ENCODE measurements around the gene ANKS1B. TPM values are rescaled to one million over a fixed set of nuclear protein-coding genes. Genes with fewer than 3 reads are reported as not detected.

Gene ANKS1B
- total RNA-seq, 1 experiment from 2014 or later = 0.54 TPM

- ATAC-seq (peak; percentile 76), DNase-seq (ENCODE audit: low read depth, low spot score) (peak; percentile 22)
- intact Hi-C loops (cut with micrococcal nuclease) = loop anchor here (2.0 kb wide), 1 partner anchor 241 kb away; no protein-coding TSS in a partner anchor
- Histone ChIP-seq H3K9ac (ENCODE audit: low read length) (no peak overlapping the region), H3K79me2 (ENCODE audit: insufficient read depth, low read length) (no peaks in the 10 kb centered on the region), H4K20me1 (ENCODE audit: insufficient read depth) (no peaks in the 10 kb centered on the region), H3K36me3 (ENCODE audit: control insufficient read depth in 1 of 2, insufficient read depth in 2 of 2, low read length in 2 of 2) (no peaks in the 10 kb centered on the region), H3K27ac (ENCODE audit: low read depth, low read length) (no peak overlapping the region), H3K27me3 (ENCODE audit: insufficient read depth, low read length) (peaks cover 41% of the 10 kb centered on the region), H3K9me2 (ENCODE audit: insufficient read depth) (no peaks in the 10 kb centered on the region), H2AFZ (ENCODE audit: low read depth, low read length, poor library complexity, severe bottlenecking) (no peak overlapping the region), H3K4me2 (ENCODE audit: low read length) (no peak overlapping the region), H3K9me3 (ENCODE audit: control insufficient read depth in 1 of 2, insufficient read depth in 1 of 2, low read depth in 1 of 2, low read length in 2 of 2) (no peaks in the 10 kb centered on the region), H3K4me3 (replicated peaks in 1 of 2; ENCODE audit: low read depth in 1 of 2, low read length in 2 of 2) (no peak overlapping the region), H3K4me1 (ENCODE audit: control insufficient read depth in 1 of 2, insufficient read depth in 2 of 2, low read length in 2 of 2) (no peaks in the 10 kb centered on the region)
- ChIA-PET RAD21 (ENCODE audit: low non-redundant PET in 1 of 2, low total read pairs in 2 of 2, uncharacterized antibody in 2 of 2, unreplicated experiment in 2 of 2) (no interaction called here), CTCF (interaction anchor here (0.8 to 1.5 kb wide), 3 partner anchors 15 to 59 kb away, joined by 3 to 4 read pairs (median 4); no protein-coding TSS in a partner anchor), POLR2A (no interaction called here)
- BruUV-seq (replicated peaks) = no TSS peak
- no peak for TF ChIP-seq ZNF274 (IDR thresholded peaks at IDR 0.05; ENCODE audit: low read depth, low read length)
- TF ChIP-seq, protein P1, sequence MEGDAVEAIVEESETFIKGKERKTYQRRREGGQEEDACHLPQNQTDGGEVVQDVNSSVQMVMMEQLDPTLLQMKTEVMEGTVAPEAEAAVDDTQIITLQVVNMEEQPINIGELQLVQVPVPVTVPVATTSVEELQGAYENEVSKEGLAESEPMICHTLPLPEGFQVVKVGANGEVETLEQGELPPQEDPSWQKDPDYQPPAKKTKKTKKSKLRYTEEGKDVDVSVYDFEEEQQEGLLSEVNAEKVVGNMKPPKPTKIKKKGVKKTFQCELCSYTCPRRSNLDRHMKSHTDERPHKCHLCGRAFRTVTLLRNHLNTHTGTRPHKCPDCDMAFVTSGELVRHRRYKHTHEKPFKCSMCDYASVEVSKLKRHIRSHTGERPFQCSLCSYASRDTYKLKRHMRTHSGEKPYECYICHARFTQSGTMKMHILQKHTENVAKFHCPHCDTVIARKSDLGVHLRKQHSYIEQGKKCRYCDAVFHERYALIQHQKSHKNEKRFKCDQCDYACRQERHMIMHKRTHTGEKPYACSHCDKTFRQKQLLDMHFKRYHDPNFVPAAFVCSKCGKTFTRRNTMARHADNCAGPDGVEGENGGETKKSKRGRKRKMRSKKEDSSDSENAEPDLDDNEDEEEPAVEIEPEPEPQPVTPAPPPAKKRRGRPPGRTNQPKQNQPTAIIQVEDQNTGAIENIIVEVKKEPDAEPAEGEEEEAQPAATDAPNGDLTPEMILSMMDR (IDR thresholded peaks at IDR 0.05 in 2 of 3, conservative IDR thresholded peaks at IDR 0.05 in 1 of 3; ENCODE audit: borderline replicate concordance in 1 of 3, insufficient read depth in 1 of 3, low read depth in 2 of 3, low read length in 2 of 3) = peak; percentile 48 to 67 (median 58); a peak in 5 of 6 replicates
- peak; percentile 58 for TF ChIP-seq RAD21 (IDR thresholded peaks at IDR 0.05; ENCODE audit: low read depth)
These were observed 1045.4 kb downstream of the ANKS1B start for GRCh38 chr12:98939350-98939749.

- RAD21 ChIA-PET (ENCODE audit: low non-redundant PET in 1 of 2, low total read pairs in 2 of 2, uncharacterized antibody in 2 of 2, unreplicated experiment in 2 of 2) = no interaction called here
- POLR2A ChIA-PET = no interaction called here
- no peaks in the 10 kb centered on the region for H3K79me2 ChIP-seq (ENCODE audit: insufficient read depth, low read length)
- no peaks in the 10 kb centered on the region for H3K9me2 ChIP-seq (ENCODE audit: insufficient read depth)
- H3K9me3 ChIP-seq (ENCODE audit: control insufficient read depth in 1 of 2, insufficient read depth in 1 of 2, low read depth in 1 of 2, low read length in 2 of 2) = no peaks in the 10 kb centered on the region
- intact Hi-C loops (cut with micrococcal nuclease) = no loop called here
- DNase-seq (ENCODE audit: low read depth, low spot score) (no peak), ATAC-seq (no peak)
- H4K20me1 ChIP-seq (ENCODE audit: insufficient read depth) = no peaks in the 10 kb centered on the region
- H3K27ac ChIP-seq (ENCODE audit: low read depth, low read length) = no peak overlapping the region
- no peak overlapping the region for H2AFZ ChIP-seq (ENCODE audit: low read depth, low read length, poor library complexity, severe bottlenecking)
- H3K9ac ChIP-seq (ENCODE audit: low read length) = no peak overlapping the region
- no peak overlapping the region for H3K4me2 ChIP-seq (ENCODE audit: low read length)
- H3K36me3 ChIP-seq (ENCODE audit: control insufficient read depth in 1 of 2, insufficient read depth in 2 of 2, low read length in 2 of 2) = no peaks in the 10 kb centered on the region
- TF ChIP-seq, protein P1 (IDR thresholded peaks at IDR 0.05 in 2 of 3, conservative IDR thresholded peaks at IDR 0.05 in 1 of 3; ENCODE audit: borderline replicate concordance in 1 of 3, insufficient read depth in 1 of 3, low read depth in 2 of 3, low read length in 2 of 3) = no peak
- TF ChIP-seq CEBPB (IDR thresholded peaks at IDR 0.05; ENCODE audit: low read depth) = peak; percentile 49
- no peaks in the 10 kb centered on the region for H3K4me1 ChIP-seq (ENCODE audit: control insufficient read depth in 1 of 2, insufficient read depth in 2 of 2, low read length in 2 of 2)
- no peak overlapping the region for H3K4me3 ChIP-seq (replicated peaks in 1 of 2; ENCODE audit: low read depth in 1 of 2, low read length in 2 of 2)
- H3K27me3 ChIP-seq (ENCODE audit: insufficient read depth, low read length) = peaks cover 35% of the 10 kb centered on the region; the same call in 1 of the 2 replicates
- CTCF ChIA-PET = no interaction called here
- no TSS peak for BruUV-seq (replicated peaks)
These were observed 1048.9 kb downstream of the ANKS1B start for GRCh38 chr12:98935847-98936246.

Data from HCT116 (cell line).